GM15510 (cell line): ENCODE measurements around the gene KRTAP5-4.

Source experiments
- POLR2A ChIP-seq: IDR thresholded peaks from 3 replicates; pipeline ENCODE4 v1.6.1; 2011; ENCODE audit warnings: borderline replicate concordance; ENCODE audit not compliant: insufficient read length; ENCODE audit errors: extremely low read depth

The KRTAP5-4 gene

GRCh38 chr11:1629326-1630185 lies 7.6 kb upstream of the KRTAP5-4 start, which contains the start of gene KRTAP5-5:
Gene KRTAP5-5 (plus strand): TSS chr11:1629775. CDS start chr11:1629841, 66 bp downstream.
- no peak for TF ChIP-seq POLR2A

DNA sequence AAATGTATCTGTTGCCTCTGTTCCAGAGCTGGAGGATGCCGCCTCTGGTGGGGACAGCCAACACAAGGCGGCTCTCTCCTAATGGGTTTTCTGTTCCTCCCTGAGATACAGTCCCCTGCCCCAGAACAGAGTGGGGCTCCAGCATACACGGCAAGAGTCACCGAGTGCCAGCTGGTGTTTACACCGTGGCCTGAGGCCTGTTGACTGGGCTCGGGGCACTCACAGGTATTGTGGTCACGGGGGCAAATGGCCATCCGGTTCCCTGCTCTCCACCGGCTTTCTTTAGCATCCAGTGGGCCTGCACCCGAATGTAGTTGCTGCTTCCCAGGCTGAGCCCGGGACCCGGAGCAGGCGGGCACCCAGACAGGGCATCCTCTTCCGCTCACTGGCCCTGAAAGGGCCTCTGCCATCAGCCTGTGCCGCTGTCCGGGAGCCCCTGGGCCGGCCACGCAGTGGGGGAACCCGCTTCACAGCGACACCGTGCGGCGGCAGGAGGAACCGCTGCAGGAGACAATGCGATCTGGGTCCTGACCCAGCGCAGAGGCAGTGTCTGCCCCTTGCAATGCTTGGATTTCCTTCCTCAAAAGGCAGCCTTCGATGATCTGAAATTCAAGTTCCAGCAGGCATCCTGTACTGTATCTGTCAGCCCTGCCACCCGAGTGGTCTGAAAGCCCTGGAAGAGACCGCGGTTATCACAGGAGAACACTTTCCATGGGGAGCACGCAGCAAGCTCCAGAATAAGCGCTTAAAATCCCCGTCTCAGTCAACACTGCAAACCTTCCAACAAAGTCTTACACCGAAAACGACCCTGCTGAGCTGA lies 6.8 kb upstream of the KRTAP5-4 start:
- no peak for TF ChIP-seq POLR2A

- no peak for TF ChIP-seq POLR2A
Measured at GRCh38 chr11:1625541-1625940, 3.6 kb upstream of the KRTAP5-4 start.

- no peak for TF ChIP-seq POLR2A
Measured at GRCh38 chr11:1624621-1625020, 2.7 kb upstream of the KRTAP5-4 start.

GRCh38 chr11:1623716-1624115 lies 1.8 kb upstream of the KRTAP5-4 start:
- TF ChIP-seq POLR2A, result no peak

- no peak for TF ChIP-seq POLR2A
Measured at GRCh38 chr11:1619449-1619848, 2.5 kb downstream of the KRTAP5-4 start.

GRCh38 chr11:1618231-1618630 lies 3.7 kb downstream of the KRTAP5-4 start:
- no peak for TF ChIP-seq POLR2A

DNA sequence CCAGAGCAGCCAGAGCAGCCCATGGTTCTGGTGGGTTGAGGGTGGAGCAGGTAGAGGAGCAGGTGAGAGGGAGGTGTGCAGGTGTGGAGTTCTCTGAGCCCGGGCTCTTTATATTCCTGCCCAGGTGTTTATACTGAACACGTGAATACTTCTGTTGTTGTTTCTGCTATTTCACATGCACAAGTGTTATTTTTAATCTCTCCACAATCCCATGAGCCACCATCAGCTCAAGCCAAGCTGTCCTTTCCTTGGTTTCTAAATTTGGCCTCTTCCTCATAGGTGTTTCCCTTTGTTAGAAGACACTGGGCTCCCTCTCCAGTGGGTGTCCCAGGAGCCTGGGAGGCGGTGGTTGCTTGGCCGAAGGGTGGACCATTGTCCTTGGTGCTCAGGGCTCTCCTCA lies 13.6 kb downstream of the KRTAP5-4 start, which contains the start of gene KRTAP5-3:
Gene KRTAP5-3 (minus strand): TSS at position 101 of the 400 bp plus-strand sequence. CDS start 78 bp downstream, at position 23.
- no peak for TF ChIP-seq POLR2A

GRCh38 chr11:1604711-1605110 lies 17.2 kb downstream of the KRTAP5-4 start:
- no peak for TF ChIP-seq POLR2A

GRCh38 chr11:1604181-1604580 lies 17.8 kb downstream of the KRTAP5-4 start:
- TF ChIP-seq POLR2A, result no peak

- no peak for TF ChIP-seq POLR2A
Measured at GRCh38 chr11:1603629-1604028, 18.3 kb downstream of the KRTAP5-4 start.

DNA sequence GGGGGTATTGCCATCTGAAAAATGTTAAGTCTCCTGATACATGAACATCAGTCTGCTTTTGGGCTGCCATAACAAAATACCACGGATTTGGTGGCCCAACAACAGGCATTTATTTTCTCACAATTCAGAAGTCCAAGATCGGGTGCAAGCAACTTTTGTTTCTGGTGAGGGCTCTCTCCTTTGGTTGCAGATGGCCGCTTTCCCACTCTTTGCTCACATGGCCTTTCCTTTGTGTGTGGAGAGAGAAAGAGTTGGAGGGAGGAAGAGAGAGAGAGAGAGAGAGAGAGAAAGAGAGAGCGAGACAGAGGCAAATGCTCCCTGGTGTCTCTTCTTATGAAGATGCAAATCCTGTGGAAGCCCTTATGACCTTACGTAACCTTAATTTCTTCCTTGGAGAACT lies 21.3 kb downstream of the KRTAP5-4 start:
- no peak for TF ChIP-seq POLR2A

DNA sequence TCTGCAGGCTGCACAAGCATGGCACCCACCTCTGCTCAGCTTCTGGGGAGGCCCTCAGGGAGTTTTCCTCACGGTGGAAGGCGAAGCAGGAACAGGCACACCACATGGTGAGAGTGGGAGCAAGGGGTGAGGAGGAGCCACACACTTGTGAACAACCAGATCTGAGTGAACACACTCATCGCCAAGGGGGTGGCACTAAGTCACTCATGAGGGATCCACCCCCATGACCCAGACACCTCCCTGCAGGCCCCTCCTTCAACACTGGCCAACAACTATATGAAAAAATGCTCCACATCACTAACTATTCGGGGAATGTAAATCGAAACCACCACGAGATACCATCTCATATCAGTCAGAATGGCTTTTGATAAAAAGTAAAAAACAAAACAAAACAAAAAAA lies 23.1 kb downstream of the KRTAP5-4 start:
- no peak for TF ChIP-seq POLR2A

DNA sequence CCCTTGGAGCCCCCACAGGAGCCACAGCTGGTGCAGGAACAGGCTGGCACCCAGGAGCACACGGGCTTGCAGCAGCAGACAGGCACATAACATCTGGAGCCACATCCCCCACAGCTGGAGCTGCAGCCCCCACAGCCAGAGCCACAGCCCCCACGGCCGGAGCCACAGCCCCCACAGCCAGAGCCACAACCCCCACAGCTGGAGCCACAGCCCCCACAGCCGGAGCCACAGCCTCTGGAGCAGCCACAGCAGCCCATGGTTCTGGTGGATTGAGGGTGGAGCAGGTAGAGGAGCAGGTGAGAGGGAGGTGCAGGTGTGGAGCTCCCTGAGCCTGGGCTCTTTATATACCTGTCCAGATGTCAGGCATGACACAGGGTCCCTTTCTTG lies 24.0 kb downstream of the KRTAP5-4 start, which contains the start of gene KRTAP5-2:
Gene KRTAP5-2 (minus strand): TSS at position 301 of the 387 bp plus-strand sequence. CDS start 44 bp downstream, at position 257.
- no peak for TF ChIP-seq POLR2A

DNA sequence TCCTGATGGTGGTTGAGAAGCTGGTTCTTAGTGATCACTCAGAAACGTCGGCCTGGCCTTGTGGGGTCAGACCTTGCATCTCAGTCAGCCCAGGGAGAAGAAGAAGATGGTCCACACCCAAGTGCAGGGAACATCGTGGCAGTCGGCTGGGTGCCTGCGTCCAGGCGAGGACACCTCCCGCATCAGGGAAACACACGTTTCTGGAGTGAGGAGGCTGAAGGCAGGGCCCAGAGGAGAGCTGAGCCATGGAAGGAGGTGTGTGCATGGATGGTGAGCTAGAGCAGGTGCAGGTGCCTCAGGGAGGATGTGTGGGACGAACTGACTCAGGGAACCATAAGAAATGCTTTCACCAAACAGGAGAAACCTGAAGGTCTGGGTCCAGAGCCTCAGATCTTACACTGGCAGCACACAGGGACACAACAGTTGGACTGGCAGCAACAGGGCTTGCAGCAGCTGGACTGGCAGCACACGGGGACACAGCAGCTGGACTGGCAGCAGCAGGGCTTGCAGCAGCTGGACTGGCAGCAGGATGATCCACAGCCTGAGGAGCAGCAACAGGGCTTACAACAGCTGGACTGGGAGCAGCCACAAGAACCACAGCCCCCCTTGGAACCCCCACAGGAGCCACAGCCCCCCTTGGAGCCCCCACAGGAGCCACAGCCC lies 24.5 kb downstream of the KRTAP5-4 start:
- TF ChIP-seq POLR2A, result no peak
